Astrocyte (in vitro differentiated cells and primary cell): ENCODE measurements around the gene ADGRD1.

ENCODE experiments used
- EZH2 ChIP-seq: IDR thresholded peaks from 2 replicates; pipeline ENCODE4 v1.6.1; 2012; ENCODE audit warnings: mild to moderate bottlenecking, low read length, inconsistent platforms; ENCODE audit not compliant: insufficient read depth
- TF ChIP-seq, protein P1 (sequence below): IDR thresholded peaks from 2 replicates; pipeline ENCODE4 v1.5.1; 2011; ENCODE audit warnings: low read depth, mild to moderate bottlenecking, inconsistent platforms, low read length, moderate library complexity; ENCODE audit not compliant: insufficient read depth

DNA sequence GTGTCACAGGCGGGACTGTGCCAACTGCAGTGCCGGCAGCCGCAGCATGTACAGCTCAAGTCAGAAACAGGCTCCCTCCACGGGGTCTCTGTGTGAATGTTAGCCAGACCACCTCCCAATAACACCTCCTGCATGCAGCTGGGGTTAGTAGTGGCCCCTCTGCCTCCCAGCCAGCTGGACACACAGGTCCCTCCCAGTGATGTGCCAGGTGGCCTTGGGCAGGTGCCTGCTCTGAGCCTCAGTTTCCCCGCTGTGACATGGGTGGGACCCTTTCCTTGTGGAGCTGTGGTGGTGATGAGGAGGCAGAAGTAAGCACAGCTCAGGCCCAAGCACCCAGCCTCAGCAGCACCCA is 139.9 kb downstream of the ADGRD1 start:
- TF ChIP-seq, protein P1, sequence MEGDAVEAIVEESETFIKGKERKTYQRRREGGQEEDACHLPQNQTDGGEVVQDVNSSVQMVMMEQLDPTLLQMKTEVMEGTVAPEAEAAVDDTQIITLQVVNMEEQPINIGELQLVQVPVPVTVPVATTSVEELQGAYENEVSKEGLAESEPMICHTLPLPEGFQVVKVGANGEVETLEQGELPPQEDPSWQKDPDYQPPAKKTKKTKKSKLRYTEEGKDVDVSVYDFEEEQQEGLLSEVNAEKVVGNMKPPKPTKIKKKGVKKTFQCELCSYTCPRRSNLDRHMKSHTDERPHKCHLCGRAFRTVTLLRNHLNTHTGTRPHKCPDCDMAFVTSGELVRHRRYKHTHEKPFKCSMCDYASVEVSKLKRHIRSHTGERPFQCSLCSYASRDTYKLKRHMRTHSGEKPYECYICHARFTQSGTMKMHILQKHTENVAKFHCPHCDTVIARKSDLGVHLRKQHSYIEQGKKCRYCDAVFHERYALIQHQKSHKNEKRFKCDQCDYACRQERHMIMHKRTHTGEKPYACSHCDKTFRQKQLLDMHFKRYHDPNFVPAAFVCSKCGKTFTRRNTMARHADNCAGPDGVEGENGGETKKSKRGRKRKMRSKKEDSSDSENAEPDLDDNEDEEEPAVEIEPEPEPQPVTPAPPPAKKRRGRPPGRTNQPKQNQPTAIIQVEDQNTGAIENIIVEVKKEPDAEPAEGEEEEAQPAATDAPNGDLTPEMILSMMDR: no peak
- no peak for TF ChIP-seq EZH2
